ENCODE data around the gene RGS6. TPM values are rescaled to one million over a fixed set of nuclear protein-coding genes. Genes with fewer than 3 reads are reported as not detected.
A peak's percentile ranks its signal among the peaks of the same experiment; 100 is the strongest.
"Not testable (repeated sequence)": the region's sequence is repeated elsewhere in the genome, so short reads cannot be mapped to it uniquely, and the experiment has no call there.

RGS6 gene
- total RNA-seq: 4.9 TPM

- FAIRE-seq (no peak), DNase-seq (ENCODE audit: low spot score in 2 of 2) (peak; percentile 30 to 42)
These were observed at the start of gene RGS6 for GRCh38 chr14:71932229-71932981. Gene RGS6, plus strand, starts transcription at chr14:71932429.

GRCh38 chr14:71883094-71883493 lies 49.1 kb upstream of the RGS6 start:
- FAIRE-seq (no peak), DNase-seq (ENCODE audit: low spot score in 2 of 2) (no peak)

GRCh38 chr14:71885301-71885700 lies 46.9 kb upstream of the RGS6 start:
- DNase-seq (ENCODE audit: low spot score in 2 of 2): no peak
- no peak for FAIRE-seq

GRCh38 chr14:71887802-71888201 lies 44.4 kb upstream of the RGS6 start:
- FAIRE-seq; DNase-seq (ENCODE audit: low spot score in 2 of 2): not testable (repeated sequence)

GRCh38 chr14:71890541-71890940 lies 41.7 kb upstream of the RGS6 start:
- FAIRE-seq: no peak
- no peak for DNase-seq (ENCODE audit: low spot score in 2 of 2)

- no peak for DNase-seq (ENCODE audit: low spot score in 2 of 2)
- FAIRE-seq: no peak
These were observed 41.0 kb upstream of the RGS6 start for GRCh38 chr14:71891185-71891584.

GRCh38 chr14:71891970-71892369 lies 40.3 kb upstream of the RGS6 start:
- DNase-seq (ENCODE audit: low spot score in 2 of 2) (no peak), FAIRE-seq (no peak)

GRCh38 chr14:71905031-71905430 lies 27.2 kb upstream of the RGS6 start:
- FAIRE-seq (no peak), DNase-seq (ENCODE audit: low spot score in 2 of 2) (no peak)

GRCh38 chr14:71905860-71906259 lies 26.4 kb upstream of the RGS6 start:
- no peak for FAIRE-seq
- no peak for DNase-seq (ENCODE audit: low spot score in 2 of 2)

- no peak for DNase-seq (ENCODE audit: low spot score in 2 of 2)
- FAIRE-seq: no peak
These were observed 24.3 kb upstream of the RGS6 start for GRCh38 chr14:71907793-71908515.

- DNase-seq (ENCODE audit: low spot score in 2 of 2) (no peak), FAIRE-seq (no peak)
These were observed 20.6 kb upstream of the RGS6 start for GRCh38 chr14:71911669-71912068.

- no peak for DNase-seq (ENCODE audit: low spot score in 2 of 2)
- FAIRE-seq: no peak
These were observed 18.9 kb upstream of the RGS6 start for GRCh38 chr14:71913342-71913741.

- DNase-seq (ENCODE audit: low spot score in 2 of 2) (no peak), FAIRE-seq (no peak)
These were observed 13.3 kb upstream of the RGS6 start for GRCh38 chr14:71918955-71919354.

GRCh38 chr14:71923513-71923912 lies 8.7 kb upstream of the RGS6 start:
- no peak for FAIRE-seq
- no peak for DNase-seq (ENCODE audit: low spot score in 2 of 2)

- DNase-seq (ENCODE audit: low spot score in 2 of 2): peak; percentile 41 to 46
- no peak for FAIRE-seq
These were observed 569 bp upstream of the RGS6 start for GRCh38 chr14:71931492-71932228.

GRCh38 chr14:71933001-71933587 lies 865 bp downstream of the RGS6 start:
- no peak for FAIRE-seq
- no peak for DNase-seq (ENCODE audit: low spot score in 2 of 2)

- DNase-seq (ENCODE audit: low spot score in 2 of 2); FAIRE-seq: not testable (repeated sequence)
These were observed 6.0 kb downstream of the RGS6 start for GRCh38 chr14:71938273-71938672.

- not testable (repeated sequence) for DNase-seq (ENCODE audit: low spot score in 2 of 2); FAIRE-seq
These were observed 7.1 kb downstream of the RGS6 start for GRCh38 chr14:71939344-71939743.

- FAIRE-seq; DNase-seq (ENCODE audit: low spot score in 2 of 2): not testable (repeated sequence)
These were observed 8.3 kb downstream of the RGS6 start for GRCh38 chr14:71940500-71940899.

GRCh38 chr14:71941616-71942015 lies 9.4 kb downstream of the RGS6 start:
- DNase-seq (ENCODE audit: low spot score in 2 of 2); FAIRE-seq: not testable (repeated sequence)
